GM19238 (cell line): ENCODE data around the gene SRSF9.
A peak's percentile ranks its signal among the peaks of the same experiment; 100 is the strongest.
"Not testable (repeated sequence)": the region's sequence is repeated elsewhere in the genome, so short reads cannot be mapped to it uniquely, and the experiment has no call there.

Experiments used
- DNase-seq: peaks from one replicate; pipeline ENCODE4 v3.0.0; 2011; ENCODE audit warnings: low spot score; ENCODE audit not compliant: insufficient read length

Gene SRSF9, protein sequence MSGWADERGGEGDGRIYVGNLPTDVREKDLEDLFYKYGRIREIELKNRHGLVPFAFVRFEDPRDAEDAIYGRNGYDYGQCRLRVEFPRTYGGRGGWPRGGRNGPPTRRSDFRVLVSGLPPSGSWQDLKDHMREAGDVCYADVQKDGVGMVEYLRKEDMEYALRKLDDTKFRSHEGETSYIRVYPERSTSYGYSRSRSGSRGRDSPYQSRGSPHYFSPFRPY

DNA sequence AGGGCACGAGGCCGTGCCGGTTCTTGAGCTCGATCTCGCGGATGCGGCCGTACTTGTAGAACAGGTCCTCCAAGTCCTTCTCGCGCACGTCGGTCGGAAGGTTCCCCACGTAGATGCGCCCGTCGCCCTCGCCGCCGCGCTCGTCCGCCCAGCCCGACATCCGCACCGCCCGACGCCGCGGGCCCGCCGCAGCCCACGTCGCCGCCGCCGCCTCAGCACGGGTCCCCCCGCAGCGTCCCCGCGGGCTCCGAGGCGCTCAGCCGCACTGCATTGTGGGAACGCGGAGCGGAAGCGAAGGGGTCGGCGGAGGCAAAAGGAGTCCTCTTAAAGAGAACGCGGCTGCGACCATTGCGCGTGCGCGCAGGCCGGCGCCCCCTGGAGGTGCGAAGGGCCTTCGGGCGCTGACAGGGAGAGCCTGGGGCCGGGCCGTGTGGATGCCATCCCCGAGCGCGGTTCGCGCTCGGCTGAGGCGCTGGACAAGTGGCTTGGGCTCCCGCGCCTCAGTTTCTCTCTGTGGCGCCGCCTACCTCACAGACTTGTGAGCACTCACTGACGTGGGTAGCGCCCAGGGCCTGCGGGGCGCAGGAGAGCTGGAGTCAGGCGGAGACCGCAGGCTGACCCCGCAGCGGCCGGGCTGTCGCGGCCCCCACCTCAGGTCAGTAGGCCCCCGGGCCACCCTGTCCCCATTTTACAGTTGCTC is at the start of gene SRSF9:
Gene SRSF9, minus strand, starts transcription at position 299 of the 700 bp plus-strand sequence. Its CDS starts 139 bp downstream, at position 160.
- DNase-seq = peak; percentile 99

DNA sequence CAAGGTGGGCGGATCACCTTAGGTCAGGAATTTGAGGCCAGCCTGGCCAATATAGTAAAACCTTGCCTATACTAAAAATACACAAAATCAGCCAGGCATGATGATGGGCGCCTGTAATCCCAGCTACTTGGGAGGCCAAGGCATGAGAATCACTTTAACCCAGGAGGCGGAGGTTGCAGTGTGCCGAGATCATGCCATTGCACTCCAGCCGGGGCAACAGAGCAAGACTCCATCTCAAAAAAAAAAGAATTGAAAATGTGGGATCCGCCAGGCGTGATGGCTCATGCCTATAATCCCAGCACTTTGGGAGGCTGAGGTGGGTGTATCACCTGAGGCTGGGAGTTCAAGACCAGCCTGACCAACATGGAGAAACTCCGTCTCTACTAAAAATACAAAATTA is 49.8 kb upstream of the SRSF9 start:
- not testable (repeated sequence) for DNase-seq

DNA sequence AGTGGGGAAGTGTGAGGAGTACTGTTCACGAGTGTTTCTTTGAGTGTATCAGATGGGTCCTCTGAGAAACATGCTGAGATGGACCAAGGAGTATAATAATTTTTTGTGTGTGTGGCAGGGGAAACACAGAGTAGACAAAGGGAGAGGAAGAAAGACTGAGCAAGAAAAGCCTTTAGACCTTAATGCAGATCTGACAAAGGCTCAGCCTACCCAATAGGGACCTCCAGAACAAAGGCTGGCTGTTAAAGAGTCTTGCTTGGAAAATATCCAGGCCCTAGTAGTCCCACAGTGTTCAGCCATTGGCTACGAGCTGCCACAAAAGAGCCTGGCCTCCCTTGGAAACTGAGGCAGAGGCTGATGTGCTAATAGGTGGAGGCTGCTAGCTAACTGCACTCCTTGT is 45.9 kb upstream of the SRSF9 start:
- DNase-seq = no peak

DNA sequence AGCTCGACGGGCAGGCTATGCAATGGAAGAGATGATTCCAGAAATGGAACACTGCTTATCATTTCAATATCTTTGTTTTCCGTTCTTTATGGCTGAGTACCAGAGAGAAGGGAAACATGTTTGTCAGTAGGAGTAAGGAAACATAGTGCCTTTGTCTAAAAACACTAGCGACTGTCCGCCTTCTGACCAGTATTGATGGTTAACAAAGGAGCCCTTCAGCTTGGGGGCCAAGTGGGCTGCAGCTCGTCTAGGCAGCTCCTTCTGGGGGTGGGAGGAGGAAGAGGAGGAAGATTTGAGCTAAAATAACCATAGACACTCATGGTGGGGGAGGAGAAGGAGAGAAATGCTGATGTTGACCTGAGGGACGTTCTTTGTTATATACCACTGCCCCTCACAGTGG is 44.5 kb upstream of the SRSF9 start:
- DNase-seq = no peak

DNA sequence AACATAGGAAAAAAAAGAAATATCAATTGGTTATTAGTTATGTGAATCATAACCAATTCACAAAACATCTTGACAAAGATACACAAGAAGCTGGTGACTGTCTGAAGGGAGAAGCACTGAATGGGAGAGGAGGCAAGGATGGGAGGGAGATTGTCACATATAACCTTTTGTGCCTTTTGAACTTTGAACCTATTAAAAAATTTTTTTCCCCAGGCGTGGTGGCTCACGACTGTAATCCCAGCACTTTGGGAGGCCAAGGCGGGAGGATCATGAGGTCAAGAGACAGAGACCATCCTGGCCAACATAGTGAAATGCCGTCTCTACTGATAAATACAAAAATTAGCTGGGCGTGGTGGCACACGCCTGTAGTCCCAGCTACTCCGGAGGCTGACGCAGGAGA is 39.0 kb upstream of the SRSF9 start:
- no peak for DNase-seq

DNA sequence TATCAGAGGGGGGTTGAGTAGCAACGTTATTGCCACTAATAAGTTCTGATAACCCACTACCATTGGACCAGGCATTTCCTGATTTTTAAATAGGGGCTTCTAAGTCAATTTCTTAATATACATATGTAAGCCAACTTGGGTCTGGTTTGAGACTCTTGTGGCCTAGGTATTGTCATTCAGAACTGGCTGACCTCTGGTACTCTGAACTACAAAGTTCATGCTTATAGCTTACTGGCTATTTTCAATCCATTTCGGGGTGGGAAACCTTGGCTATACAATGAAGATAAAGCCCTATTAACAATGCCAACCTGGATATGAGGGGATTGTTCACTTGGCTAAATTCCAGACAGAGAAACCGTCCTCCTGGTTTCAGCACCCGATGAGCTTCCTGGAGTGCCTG is 35.0 kb upstream of the SRSF9 start:
- DNase-seq = no peak

DNA sequence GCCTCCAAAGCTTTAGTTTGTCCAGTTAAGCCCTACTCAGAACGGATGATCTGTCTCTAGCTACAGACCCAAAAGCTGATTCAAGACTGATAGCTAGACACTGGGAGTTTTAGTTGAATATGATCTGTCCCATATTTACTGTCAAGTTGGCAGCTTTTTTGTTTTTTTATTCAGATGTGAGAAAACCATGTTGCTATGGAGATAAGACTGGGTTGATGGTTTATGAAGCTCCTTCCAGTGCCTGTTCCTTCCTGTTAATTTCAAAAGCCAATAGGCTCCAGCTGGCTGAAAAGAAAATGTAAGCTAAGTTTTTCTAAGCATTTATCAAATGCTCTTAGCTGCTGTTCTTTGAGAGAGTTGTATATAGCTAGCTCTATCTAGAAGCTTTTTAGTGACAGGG is 31.0 kb upstream of the SRSF9 start:
- no peak for DNase-seq

DNA sequence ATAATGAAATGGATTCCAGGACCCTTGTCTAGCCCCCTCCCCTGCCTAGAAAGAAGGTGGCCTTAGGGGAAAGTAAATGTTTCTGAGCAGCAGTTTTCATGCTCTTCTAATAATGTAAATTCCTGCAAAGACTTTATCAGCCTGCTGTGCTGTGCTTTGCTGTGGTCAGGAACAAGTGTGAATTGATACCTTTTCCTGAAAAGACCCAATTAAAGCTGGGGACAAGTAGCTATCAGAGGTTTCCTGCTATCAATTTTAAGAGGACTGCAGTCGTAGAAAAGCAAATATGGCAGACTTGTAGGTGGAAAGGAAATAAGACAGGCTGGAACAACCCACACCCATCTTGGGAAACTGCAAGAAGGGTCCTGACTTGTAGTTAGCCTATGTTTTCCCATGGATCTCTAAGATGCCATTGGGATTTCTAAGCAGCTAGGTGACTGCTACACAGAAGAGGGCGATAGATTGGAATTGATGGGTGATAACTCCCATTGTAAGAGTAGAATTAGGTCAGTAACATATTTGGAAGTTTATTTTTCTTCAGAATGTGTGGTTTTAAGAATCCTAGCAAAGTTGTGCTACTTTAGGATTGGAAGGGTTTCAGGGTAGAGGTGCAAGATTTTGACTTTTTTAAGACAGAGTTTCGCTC is 29.4 kb upstream of the SRSF9 start:
- no peak for DNase-seq

DNA sequence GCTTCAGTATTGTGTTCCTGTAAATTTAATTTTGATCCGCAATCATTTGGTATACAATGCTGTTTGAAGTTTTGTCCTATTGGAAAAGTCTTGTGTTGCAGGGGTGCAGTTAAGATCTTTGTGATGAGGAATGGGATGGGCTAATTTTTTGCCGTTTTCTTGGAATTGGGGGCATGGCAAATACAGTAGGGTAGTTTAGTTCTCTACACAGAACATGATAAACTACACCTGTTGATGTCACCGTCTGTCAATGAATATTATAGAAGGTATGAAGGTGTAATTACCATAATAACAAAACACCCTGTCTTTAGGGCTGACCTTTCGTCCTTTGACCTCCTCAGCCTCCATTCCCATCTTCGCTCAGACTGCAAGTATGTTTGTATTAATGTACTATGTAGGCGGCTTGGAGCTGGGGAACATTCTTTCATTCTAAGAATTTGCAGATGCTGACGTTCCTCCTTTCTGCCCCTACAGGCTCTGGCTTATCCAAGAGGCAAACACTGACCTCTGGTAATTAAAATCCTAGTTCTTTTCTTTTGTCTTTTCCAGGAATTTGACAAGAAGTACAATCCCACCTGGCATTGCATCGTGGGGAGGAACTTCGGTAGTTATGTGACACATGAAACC is 28.1 kb upstream of the SRSF9 start:
- no peak for DNase-seq

DNA sequence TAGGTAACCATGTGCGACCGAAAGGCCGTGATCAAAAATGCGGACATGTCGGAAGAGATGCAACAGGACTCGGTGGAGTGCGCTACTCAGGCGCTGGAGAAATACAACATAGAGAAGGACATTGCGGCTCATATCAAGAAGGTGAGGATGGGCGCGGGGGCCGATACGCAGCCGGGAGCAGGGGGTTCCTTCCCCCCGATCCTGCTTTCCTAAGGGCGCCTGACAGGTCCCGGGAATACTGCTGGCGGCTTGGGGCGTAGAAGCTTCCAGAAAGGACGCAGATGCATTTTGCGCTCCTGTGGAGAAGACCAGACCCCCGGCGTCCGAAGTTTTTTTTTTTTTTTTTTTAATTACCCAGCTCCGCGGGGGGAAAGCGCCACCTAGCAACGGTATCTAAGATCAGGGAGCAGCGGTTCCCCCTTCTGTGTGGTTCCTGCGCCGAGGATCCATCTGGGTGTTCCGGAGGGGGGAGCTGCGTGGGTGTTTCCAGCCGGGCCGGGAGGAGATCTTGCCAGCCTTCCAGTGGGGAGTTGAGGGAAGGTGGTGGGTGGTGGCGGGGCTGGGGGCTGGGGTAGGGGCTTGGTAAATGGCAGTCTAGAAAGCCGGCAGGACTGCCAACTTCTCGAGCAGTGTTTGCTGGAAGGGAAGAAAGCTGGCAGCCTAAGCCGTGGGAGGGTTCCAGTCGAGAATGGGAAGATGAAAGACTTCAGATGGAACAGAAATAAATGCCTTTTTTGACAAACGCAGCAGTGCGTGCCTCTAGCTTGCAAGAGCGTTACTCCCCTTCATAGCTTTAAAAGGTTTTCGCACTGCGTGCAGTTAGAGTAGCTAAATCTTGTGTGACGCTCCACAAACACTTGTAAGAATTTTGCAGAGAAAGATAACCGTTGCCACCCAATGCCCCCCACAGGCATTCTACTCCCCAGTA is 27.1 kb upstream of the SRSF9 start:
- DNase-seq = peak; percentile 61

DNA sequence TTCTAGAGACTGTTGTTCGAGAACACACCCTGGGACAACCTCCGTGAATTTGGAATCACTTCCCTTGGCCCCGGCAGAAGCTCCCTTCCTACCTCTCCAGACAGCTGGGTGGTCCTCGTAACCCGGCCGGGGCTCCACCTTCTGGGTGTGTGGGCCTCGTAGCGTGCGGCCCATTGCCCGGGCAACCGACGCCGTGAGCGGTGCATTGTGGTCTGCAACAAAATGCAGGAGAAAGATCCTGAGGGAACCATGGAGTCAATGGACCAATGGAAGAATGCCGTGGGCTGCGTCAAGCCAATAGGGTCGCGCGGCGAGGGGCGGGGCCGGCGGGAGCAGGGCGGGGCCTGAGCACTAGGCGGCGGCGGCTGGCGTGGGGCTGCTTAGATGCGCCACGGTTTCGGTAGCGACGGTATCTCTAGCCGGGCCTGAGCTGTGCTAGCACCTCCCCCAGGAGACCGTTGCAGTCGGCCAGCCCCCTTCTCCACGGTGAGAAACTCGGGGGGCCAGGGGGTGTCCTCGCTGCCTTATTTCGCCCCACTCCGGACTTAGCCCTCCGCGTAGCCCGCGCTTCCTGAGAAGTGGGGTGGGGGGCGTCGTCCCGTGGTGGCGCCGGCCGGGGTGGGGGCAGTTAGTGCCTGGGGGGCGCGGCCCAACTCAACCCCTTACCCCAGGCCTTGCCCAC is 26.3 kb upstream of the SRSF9 start, which contains the start of gene DYNLL1:
Gene DYNLL1, plus strand, starts transcription at position 383 of the 682 bp plus-strand sequence. CDS start 309 bp downstream, outside the sequence.
- DNase-seq = peak; percentile 90

DNA sequence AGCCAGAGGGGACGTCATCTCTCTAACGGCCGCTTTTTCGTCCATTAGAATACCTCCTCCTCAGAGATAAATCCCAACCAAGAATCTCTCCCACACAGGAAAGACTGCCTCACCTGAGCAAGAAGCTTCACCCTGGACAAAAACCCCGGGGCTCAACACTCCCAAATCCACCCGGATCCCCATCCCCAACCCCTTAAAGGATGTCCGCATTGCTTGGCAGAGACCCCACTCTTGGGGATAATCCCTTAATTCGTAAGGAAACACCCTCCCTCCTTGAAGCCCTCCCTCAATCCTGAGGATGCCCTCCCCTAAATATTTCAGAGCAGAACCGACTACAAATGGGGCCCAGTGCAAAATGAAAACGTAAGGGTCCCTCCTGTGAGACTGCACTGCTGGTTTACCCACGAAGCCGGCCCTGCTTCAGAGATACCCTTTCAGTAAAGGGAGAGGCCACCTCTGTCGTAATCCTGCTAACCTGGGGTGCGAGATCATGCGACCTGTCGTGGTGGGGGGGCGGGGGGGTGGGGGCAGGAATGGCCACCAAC is 25.7 kb upstream of the SRSF9 start:
- no peak for DNase-seq

DNA sequence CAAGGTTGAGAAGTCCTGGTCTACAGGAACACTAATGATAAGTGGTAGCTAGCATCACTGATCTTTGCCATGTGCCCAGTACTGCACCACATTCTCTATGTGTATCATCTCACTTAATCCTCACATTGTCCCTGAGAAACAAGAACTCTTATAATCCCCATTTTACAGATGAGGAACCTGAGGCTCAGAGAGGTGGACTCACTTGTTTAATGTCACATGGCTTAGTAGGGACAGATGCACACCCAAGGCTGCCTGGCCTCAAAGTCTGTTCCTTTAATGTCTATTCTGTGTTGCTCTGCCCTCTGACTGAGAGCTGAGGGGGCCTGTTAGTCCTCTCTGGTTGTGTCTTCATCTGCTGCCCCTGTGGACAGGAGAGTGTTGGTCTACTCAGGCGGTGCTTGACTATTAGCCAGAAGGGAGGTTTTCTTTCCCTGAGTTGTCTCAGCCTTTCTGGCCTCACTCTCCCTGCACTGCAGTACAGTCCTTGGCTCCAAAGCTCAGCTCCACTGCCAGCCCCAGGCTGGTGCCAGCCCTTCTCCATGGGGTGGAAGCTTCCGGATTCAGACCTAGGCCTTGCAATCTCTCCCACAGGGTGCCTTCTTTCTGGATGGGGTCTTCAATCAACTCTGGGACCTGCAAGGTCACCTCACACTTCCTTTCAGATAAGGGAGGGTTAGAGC is 21.4 kb upstream of the SRSF9 start:
- no peak for DNase-seq

DNA sequence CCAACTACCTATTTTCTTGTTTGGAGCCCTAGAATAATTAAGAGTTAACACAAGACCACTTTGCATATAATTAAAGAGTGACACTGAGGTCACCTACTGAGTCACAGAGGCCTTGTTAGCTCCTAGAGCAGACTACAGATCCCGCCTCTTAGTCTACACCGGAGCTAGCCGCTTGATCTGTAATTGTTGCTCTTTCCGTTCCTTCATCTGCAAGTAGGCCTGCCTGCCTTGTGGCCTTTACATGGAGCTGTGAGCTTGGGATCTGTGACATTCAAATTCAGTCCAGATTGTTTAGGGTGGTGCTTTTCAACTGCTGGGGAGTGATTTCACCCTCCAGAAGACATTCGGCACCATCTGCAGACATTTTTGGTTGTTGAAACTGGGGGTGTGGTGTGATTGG is 20.8 kb upstream of the SRSF9 start:
- DNase-seq = no peak

DNA sequence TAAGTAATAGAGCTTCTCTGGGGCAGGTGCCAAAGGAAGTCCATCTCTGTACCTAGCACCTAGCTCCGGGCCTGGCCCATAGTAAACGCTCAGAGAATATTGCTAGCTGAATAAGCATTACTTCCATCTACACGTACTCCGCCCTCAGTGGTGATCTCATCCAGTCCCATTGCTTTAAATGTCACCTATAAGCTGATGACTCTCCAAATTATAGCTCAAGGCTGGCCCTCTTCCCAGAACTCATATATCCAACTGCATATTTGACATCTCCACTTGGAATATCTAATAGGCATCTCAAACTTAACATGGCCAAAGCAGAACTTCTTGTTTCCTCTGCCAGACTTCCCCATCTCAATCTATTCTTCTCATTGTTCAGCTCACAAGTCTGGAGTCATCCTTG is 19.5 kb upstream of the SRSF9 start:
- no peak for DNase-seq

DNA sequence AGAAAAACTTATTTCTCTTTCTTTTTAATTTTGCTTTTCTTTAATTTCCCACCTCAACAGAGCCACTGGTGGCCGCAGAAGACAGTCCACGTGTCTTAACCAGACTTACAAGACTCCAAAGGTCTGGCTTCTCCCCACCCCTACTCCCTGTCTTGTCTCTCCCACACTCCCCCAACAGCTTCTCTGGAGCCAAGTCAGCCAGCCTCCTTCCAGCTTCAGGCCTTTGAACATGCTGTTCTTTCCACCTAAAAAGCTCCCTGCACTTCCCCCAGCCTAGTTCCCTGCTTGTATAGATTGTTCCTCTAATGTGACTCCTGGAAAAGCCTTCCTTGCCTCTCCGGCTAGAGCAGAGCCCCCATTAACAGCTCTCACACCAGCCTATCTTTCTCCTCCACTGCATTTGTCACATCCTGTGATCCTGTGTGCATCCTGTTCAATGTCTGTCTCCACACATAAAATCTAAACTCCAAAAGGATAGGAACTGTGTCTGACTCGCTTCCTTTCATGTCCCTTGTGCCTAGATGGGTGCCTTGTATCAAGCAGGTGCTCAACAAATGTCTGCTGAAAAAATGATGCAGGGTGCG is 18.6 kb upstream of the SRSF9 start:
- DNase-seq = no peak

DNA sequence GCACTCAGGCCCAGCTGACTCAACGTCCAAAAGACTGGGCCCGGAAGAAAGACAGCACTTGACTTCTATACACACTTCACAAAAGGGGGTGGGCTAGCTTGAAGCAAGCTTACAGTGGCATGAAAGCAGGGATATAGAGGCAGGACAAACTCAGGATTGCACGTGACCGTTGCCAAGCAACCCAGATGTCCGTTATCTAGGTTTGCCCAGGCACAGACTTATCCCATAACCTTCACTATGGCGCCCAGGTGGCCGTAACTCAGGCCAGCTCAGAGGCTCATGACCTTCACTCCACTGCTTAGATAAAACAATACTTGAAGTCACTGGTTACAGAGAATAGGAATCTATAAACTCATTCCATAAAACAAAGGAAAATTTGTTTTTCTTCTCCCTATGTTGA is 18.0 kb upstream of the SRSF9 start:
- not testable (repeated sequence) for DNase-seq

DNA sequence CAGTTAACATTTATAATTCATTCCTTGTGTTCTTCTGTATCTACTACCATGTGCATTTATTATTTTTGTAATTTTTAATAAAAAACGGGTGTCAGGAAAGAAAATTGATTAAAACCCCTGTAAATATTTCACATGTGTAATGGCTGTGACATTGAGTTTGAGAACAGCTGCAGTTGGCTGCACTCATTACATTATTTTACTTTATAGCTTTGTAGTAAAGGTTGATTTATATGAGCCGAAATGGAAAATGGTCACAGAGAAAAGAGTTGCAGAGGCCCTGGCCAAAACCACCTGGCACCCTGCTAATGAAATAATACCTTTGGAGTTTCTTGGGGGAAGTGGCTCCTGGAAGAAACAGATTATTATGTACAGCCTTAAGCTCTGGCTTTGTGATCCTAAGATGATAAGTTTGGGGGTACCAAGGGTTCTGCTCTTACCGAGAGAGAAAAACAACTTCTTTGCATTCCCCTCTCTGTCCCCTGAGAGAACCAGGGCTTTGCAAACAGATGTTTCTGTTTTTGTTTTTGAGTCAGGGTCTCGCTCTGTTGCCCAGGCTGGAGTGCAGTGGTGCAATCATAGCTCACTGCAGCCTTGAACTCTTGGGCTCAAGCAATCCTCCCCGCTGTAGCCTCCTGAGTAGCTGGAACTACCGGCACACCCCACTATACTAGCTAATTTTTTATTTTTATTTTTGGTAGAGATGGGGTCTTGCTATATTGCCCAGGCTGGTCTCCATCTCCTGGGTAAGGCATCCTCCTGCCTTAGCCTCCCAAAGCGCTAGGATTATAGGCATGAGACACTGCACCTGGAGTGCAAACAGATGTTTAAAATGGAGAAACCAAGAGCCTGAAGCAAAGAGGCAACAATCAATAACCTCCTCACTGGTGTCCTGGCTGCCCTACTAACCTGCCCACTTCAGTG is 16.7 kb upstream of the SRSF9 start:
- no peak for DNase-seq
